Endothelial cell of umbilical vein (primary cell): Measurements from ENCODE around the gene THSD7A.

ENCODE experiments used
- FOS ChIP-seq: IDR thresholded peaks from 2 replicates; pipeline ENCODE4 v1.6.1; 2011; ENCODE audit warnings: mild to moderate bottlenecking, low read length, moderate library complexity, borderline replicate concordance; ENCODE audit not compliant: insufficient read depth
- JUN ChIP-seq: IDR thresholded peaks from 2 replicates; pipeline ENCODE4 v1.6.1; 2011; ENCODE audit warnings: borderline replicate concordance, low read depth; ENCODE audit not compliant: insufficient read length, insufficient read depth
- MYC ChIP-seq: IDR thresholded peaks from one replicate; pipeline ENCODE4 v1.6.1; 2011; ENCODE audit warnings: mild to moderate bottlenecking, low read depth, low read length
- TF ChIP-seq, protein P1 (sequence below), 2 donors: IDR thresholded peaks; 1 replicate in 1 of 2; 2 replicates in 1 of 2; pipeline ENCODE4 v1.5.1; 2011; ENCODE audit warnings: low read length in 2 of 2, mild to moderate bottlenecking in 2 of 2, moderate library complexity in 2 of 2, control low read depth in 1 of 2, inconsistent platforms in 1 of 2, low read depth in 1 of 2; ENCODE audit not compliant: insufficient read depth in 1 of 2; ENCODE audit errors: extremely low read depth in 1 of 2

DNA sequence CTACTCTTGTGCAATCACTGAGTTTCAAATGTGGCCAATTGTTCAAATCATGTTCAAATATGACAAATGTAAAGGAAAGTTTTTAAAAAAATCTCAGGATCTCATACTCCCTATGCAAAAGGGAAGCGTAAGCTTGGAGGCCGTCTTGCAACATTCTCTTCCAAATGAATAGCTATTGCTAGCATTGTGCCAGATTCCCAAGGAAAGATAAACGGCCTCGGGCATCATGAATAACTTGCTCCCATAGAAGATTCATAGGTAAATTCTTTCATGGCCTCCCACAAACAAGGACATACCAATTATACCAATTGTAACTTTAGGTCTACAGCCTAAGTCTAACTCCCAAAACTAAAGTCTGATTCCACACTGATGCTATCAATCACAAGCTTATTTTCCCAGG lies 416.9 kb downstream of the THSD7A start:
- no peak for TF ChIP-seq FOS
- TF ChIP-seq, protein P1, sequence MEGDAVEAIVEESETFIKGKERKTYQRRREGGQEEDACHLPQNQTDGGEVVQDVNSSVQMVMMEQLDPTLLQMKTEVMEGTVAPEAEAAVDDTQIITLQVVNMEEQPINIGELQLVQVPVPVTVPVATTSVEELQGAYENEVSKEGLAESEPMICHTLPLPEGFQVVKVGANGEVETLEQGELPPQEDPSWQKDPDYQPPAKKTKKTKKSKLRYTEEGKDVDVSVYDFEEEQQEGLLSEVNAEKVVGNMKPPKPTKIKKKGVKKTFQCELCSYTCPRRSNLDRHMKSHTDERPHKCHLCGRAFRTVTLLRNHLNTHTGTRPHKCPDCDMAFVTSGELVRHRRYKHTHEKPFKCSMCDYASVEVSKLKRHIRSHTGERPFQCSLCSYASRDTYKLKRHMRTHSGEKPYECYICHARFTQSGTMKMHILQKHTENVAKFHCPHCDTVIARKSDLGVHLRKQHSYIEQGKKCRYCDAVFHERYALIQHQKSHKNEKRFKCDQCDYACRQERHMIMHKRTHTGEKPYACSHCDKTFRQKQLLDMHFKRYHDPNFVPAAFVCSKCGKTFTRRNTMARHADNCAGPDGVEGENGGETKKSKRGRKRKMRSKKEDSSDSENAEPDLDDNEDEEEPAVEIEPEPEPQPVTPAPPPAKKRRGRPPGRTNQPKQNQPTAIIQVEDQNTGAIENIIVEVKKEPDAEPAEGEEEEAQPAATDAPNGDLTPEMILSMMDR (IDR thresholded peaks at IDR 0.05; ENCODE audit: extremely low read depth in 1 of 2, insufficient read depth in 1 of 2, low read depth in 1 of 2, low read length in 2 of 2) = no peak
- TF ChIP-seq JUN = no peak
- TF ChIP-seq MYC = no peak
